PFSK-1 (cell line): ENCODE data around the gene HPD.

ENCODE experiments used
- FOXP2 ChIP-seq: optimal IDR thresholded peaks from 2 replicates; pipeline ENCODE3; 2011; ENCODE audit warnings: borderline replicate concordance, control low read depth, inconsistent platforms; ENCODE audit not compliant: insufficient read depth; ENCODE audit errors: extremely low read length, extremely low read depth
- POLR2AphosphoS5 ChIP-seq: IDR thresholded peaks from 2 replicates; pipeline ENCODE4 v1.6.1; 2012; ENCODE audit warnings: low read depth, mild to moderate bottlenecking, control low read depth, low read length, moderate library complexity
- REST ChIP-seq, 2 experiments: IDR thresholded peaks; 2 replicates each; pipeline versions ENCODE4 v1.6.1 to v1.8.0; 2011 to 2012; ENCODE audit warnings: low read depth in 2 of 2, low read length in 2 of 2, control low read depth in 1 of 2, inconsistent platforms in 1 of 2, mild to moderate bottlenecking in 1 of 2, moderate library complexity in 1 of 2; ENCODE audit not compliant: insufficient read depth in 1 of 2
- SIN3A ChIP-seq: IDR thresholded peaks from 2 replicates; pipeline ENCODE4 v1.6.1; 2012; ENCODE audit warnings: mild to moderate bottlenecking, low read length, moderate library complexity, borderline replicate concordance; ENCODE audit not compliant: insufficient read depth
- TAF1 ChIP-seq: IDR thresholded peaks from 2 replicates; pipeline ENCODE4 v1.6.1; 2012; ENCODE audit warnings: low read length, control low read depth, borderline replicate concordance; ENCODE audit not compliant: insufficient read depth

The HPD gene

GRCh38 chr12:121829250-121829918 lies 29.3 kb downstream of the HPD start:
- TF ChIP-seq POLR2AphosphoS5 (no peak), TAF1 (no peak), SIN3A (no peak), REST (IDR thresholded peaks at IDR 0.05; ENCODE audit: insufficient read depth in 1 of 2, low read depth in 2 of 2, low read length in 2 of 2) (no peak), FOXP2 (no peak)

GRCh38 chr12:121828826-121829225 lies 29.8 kb downstream of the HPD start:
- TF ChIP-seq TAF1, result no peak
- TF ChIP-seq REST (IDR thresholded peaks at IDR 0.05; ENCODE audit: insufficient read depth in 1 of 2, low read depth in 2 of 2, low read length in 2 of 2), result no peak

GRCh38 chr12:121828306-121828705 lies 30.4 kb downstream of the HPD start:
- no peak for TF ChIP-seq TAF1
- no peak for TF ChIP-seq SIN3A
- no peak for TF ChIP-seq POLR2AphosphoS5
- TF ChIP-seq FOXP2, result no peak
- TF ChIP-seq REST (IDR thresholded peaks at IDR 0.05; ENCODE audit: insufficient read depth in 1 of 2, low read depth in 2 of 2, low read length in 2 of 2), result no peak

GRCh38 chr12:121827351-121828099 lies 31.1 kb downstream of the HPD start:
- no peak for TF ChIP-seq REST (IDR thresholded peaks at IDR 0.05; ENCODE audit: insufficient read depth in 1 of 2, low read depth in 2 of 2, low read length in 2 of 2)
